MM.1S (cell line): ENCODE measurements around the gene BTBD9.

Source experiments
- DNase-seq: peaks from one replicate; pipeline ENCODE4 v3.0.0-alpha.2; 2015
- H2AFZ ChIP-seq: fragments of 300-600 bp; sonication (generic); 2 replicates; pipeline ENCODE4 v1.6.0; 2016; ENCODE audit warnings: antibody characterized with exemption, low read length
- H3F3A ChIP-seq: fragments of 300-600 bp; sonication (generic); 2 replicates; pipeline ENCODE4 v1.6.1; 2016; ENCODE audit warnings: mild to moderate bottlenecking, antibody characterized with exemption, low read length, moderate library complexity, mixed read lengths; ENCODE audit not compliant: insufficient read depth
- H3K27ac ChIP-seq: fragments of 300-600 bp; sonication (generic); 2 replicates; pipeline ENCODE4 v1.5.1; 2016; ENCODE audit warnings: mild to moderate bottlenecking, low read length
- H3K27me3 ChIP-seq: fragments of 300-600 bp; sonication (generic); replicated peaks from 2 replicates; pipeline ENCODE4 v1.6.0; 2016; ENCODE audit warnings: low read length; ENCODE audit not compliant: insufficient read depth
- H3K36me3 ChIP-seq: fragments of 300-600 bp; sonication (generic); replicated peaks from 2 replicates; pipeline ENCODE4 v1.6.1; 2016; ENCODE audit warnings: mild to moderate bottlenecking, low read length, mixed read lengths; ENCODE audit not compliant: insufficient read depth
- H3K4me1 ChIP-seq: fragments of 300-600 bp; sonication (generic); 2 replicates; pipeline ENCODE4 v1.6.1; 2016; ENCODE audit warnings: low read length, mixed read lengths
- H3K4me2 ChIP-seq: fragments of 300-600 bp; sonication (generic); 2 replicates; pipeline ENCODE4 v1.6.0; 2016; ENCODE audit warnings: low read depth, low read length
- H3K4me3 ChIP-seq: fragments of 300-600 bp; sonication (generic); 2 replicates; pipeline ENCODE4 v1.5.1; 2016; ENCODE audit warnings: low read length, mixed read lengths
- H3K79me2 ChIP-seq: fragments of 300-600 bp; sonication (generic); 2 replicates; pipeline ENCODE4 v1.6.1; 2016; ENCODE audit warnings: mixed run types, low read length, mixed read lengths
- H3K9ac ChIP-seq: fragments of 300-600 bp; sonication (generic); 2 replicates; pipeline ENCODE4 v1.6.1; 2016; ENCODE audit warnings: low read length, mixed read lengths
- H3K9me2 ChIP-seq: fragments of 300-600 bp; sonication (generic); replicated peaks from 2 replicates; pipeline ENCODE4 v1.6.1; 2016; ENCODE audit warnings: mild to moderate bottlenecking, low read length, mixed read lengths; ENCODE audit not compliant: insufficient read depth
- H3K9me3 ChIP-seq: fragments of 300-600 bp; sonication (generic); replicated peaks from 2 replicates; pipeline ENCODE4 v1.6.1; 2016; ENCODE audit warnings: mild to moderate bottlenecking, low read length, mixed read lengths; ENCODE audit not compliant: insufficient read depth
- H4K20me1 ChIP-seq: fragments of 300-600 bp; sonication (generic); 2 replicates; pipeline ENCODE4 v1.6.1; 2016; ENCODE audit warnings: mild to moderate bottlenecking, low read length, moderate library complexity, mixed read lengths; ENCODE audit not compliant: insufficient read depth
- CTCF ChIP-seq: fragments of 300-600 bp; sonication (generic); IDR thresholded peaks from 2 replicates; pipeline ENCODE4 v1.5.1; 2016; ENCODE audit warnings: antibody characterized with exemption, low read length, mixed read lengths
- EZH2 ChIP-seq: fragments of 300-600 bp; sonication (generic); optimal IDR thresholded peaks from 2 replicates; pipeline ENCODE3; 2017; ENCODE audit warnings: low read depth, mild to moderate bottlenecking, antibody characterized with exemption, low read length, mixed read lengths
- EZH2phosphoT487 ChIP-seq: fragments of 300-600 bp; sonication (generic); IDR thresholded peaks from 2 replicates; pipeline ENCODE4 v1.6.1; 2018; ENCODE audit warnings: antibody characterized with exemption, low read length

The BTBD9 gene

DNA sequence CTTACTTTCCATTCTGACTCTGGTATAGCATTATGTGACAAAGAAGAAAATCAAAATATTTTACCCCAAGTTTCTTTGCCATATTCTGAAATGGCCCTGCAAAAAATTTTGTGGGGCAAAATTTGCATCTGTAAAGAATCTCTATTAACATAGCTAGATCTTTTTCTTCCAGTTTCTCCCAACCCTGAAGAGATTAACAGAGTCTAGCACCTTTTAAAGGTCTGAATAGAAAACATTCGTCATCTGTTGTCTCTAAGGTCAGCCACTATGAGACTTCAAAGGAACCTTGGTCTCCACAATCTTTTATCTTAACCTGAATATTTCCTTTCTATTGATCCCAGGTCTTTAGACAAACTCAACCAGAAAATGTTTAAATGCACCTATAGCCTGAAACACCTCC, 205.7 kb downstream of the BTBD9 start:
- Histone ChIP-seq H3K27ac (no peak overlapping the region), H3K4me3 (no peak overlapping the region), H3K36me3 (no peaks in the 10 kb centered on the region), H3K27me3 (no peaks in the 10 kb centered on the region), H3K4me1 (no peaks in the 10 kb centered on the region), H2AFZ (no peak overlapping the region), H3K9me2 (no peaks in the 10 kb centered on the region), H3K9ac (no peak overlapping the region), H3K4me2 (no peak overlapping the region), H4K20me1 (no peaks in the 10 kb centered on the region), H3K9me3 (no peaks in the 10 kb centered on the region), H3K79me2 (no peaks in the 10 kb centered on the region), H3F3A (no peaks in the 10 kb centered on the region)
- no peak for DNase-seq
- no peak for TF ChIP-seq EZH2phosphoT487
- TF ChIP-seq EZH2: no peak
- no peak for TF ChIP-seq CTCF

DNA sequence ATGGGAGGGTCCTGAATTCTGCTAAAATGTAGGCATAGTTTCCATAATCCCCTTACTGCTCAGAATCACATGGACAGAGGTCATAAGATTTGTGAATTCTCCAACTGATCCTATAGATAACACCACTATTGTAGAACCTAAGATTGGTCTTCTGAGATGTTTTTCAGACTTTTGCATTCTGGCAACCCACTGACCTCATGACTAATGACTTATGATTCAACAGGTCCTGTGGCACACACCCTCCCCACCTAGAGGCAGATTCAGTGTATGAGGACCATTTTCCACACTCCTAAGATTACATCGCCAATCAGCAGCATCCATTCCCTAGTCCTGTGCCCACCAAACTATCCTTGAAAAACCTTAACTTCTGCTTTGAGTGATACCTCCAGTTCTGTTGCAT, 207.2 kb downstream of the BTBD9 start:
- H3K4me3 ChIP-seq: no peak overlapping the region
- no peaks in the 10 kb centered on the region for H3K9me3 ChIP-seq
- TF ChIP-seq EZH2 (no peak), EZH2phosphoT487 (no peak), CTCF (no peak)
- H3K36me3 ChIP-seq: no peaks in the 10 kb centered on the region
- no peaks in the 10 kb centered on the region for H3K79me2 ChIP-seq
- no peaks in the 10 kb centered on the region for H3K4me1 ChIP-seq
- H3K9ac ChIP-seq: no peak overlapping the region
- H3K27ac ChIP-seq: no peak overlapping the region
- no peak for DNase-seq
- no peaks in the 10 kb centered on the region for H3K27me3 ChIP-seq
- no peak overlapping the region for H2AFZ ChIP-seq
- H3F3A ChIP-seq: no peaks in the 10 kb centered on the region
- H3K4me2 ChIP-seq: no peak overlapping the region
- no peaks in the 10 kb centered on the region for H3K9me2 ChIP-seq
- H4K20me1 ChIP-seq: no peaks in the 10 kb centered on the region

- Histone ChIP-seq H4K20me1 (no peaks in the 10 kb centered on the region), H3K4me1 (no peaks in the 10 kb centered on the region), H3K4me3 (no peak overlapping the region), H3K27me3 (no peaks in the 10 kb centered on the region), H3K79me2 (no peaks in the 10 kb centered on the region), H2AFZ (no peak overlapping the region), H3K9me3 (no peaks in the 10 kb centered on the region), H3K27ac (no peak overlapping the region), H3K9ac (no peak overlapping the region), H3K9me2 (no peaks in the 10 kb centered on the region), H3F3A (no peaks in the 10 kb centered on the region), H3K36me3 (no peaks in the 10 kb centered on the region), H3K4me2 (no peak overlapping the region)
- DNase-seq: no peak
- no peak for TF ChIP-seq EZH2phosphoT487
- TF ChIP-seq EZH2: no peak
- TF ChIP-seq CTCF: no peak
These were observed 207.7 kb downstream of the BTBD9 start for GRCh38 chr6:38432079-38432478.

GRCh38 chr6:38429546-38429945, 210.2 kb downstream of the BTBD9 start:
- Histone ChIP-seq H3K4me1 (no peaks in the 10 kb centered on the region), H3K36me3 (no peaks in the 10 kb centered on the region), H3K27me3 (no peaks in the 10 kb centered on the region), H3K9me3 (no peaks in the 10 kb centered on the region), H3F3A (no peaks in the 10 kb centered on the region), H2AFZ (no peak overlapping the region), H3K27ac (no peak overlapping the region), H3K4me3 (no peak overlapping the region), H3K4me2 (no peak overlapping the region), H4K20me1 (no peaks in the 10 kb centered on the region), H3K9me2 (no peaks in the 10 kb centered on the region), H3K79me2 (no peaks in the 10 kb centered on the region), H3K9ac (no peak overlapping the region)
- DNase-seq: no peak
- TF ChIP-seq CTCF (no peak), EZH2 (no peak), EZH2phosphoT487 (no peak)
